Middle frontal gyrus (tissue), 1 donor: ENCODE data around the gene KDM6A.
"Not testable (repeated sequence)": the region's sequence is repeated elsewhere in the genome, so short reads cannot be mapped to it uniquely, and the experiment has no call there.

ENCODE experiments used
- DNase-seq: peaks from one replicate; pipeline ENCODE4 v3.0.0-alpha.2; 2015; ENCODE audit warnings: low spot score; ENCODE audit errors: extremely low spot score

Gene KDM6A

GRCh38 chrX:44889824-44890223 lies 16.8 kb downstream of the KDM6A start:
- DNase-seq = no peak

- DNase-seq = no peak
Observed at GRCh38 chrX:44890247-44890646, 17.3 kb downstream of the KDM6A start.

- not testable (repeated sequence) for DNase-seq
Observed at GRCh38 chrX:44890687-44891086, 17.7 kb downstream of the KDM6A start.

- no peak for DNase-seq
Observed at GRCh38 chrX:44891642-44892041, 18.7 kb downstream of the KDM6A start.

GRCh38 chrX:44896876-44897186 lies 23.8 kb downstream of the KDM6A start:
- DNase-seq = no peak

- DNase-seq = no peak
Observed at GRCh38 chrX:44897539-44897938, 24.6 kb downstream of the KDM6A start.

GRCh38 chrX:44898411-44899221 lies 25.6 kb downstream of the KDM6A start:
- DNase-seq = no peak

- no peak for DNase-seq
Observed at GRCh38 chrX:44899946-44900345, 27.0 kb downstream of the KDM6A start.

GRCh38 chrX:44903107-44903506 lies 30.1 kb downstream of the KDM6A start:
- DNase-seq = no peak

- DNase-seq = no peak
Observed at GRCh38 chrX:44903830-44904530, 31.0 kb downstream of the KDM6A start.

- no peak for DNase-seq
Observed at GRCh38 chrX:44904542-44905115, 31.6 kb downstream of the KDM6A start.

GRCh38 chrX:44906041-44906440 lies 33.1 kb downstream of the KDM6A start:
- no peak for DNase-seq

GRCh38 chrX:44906542-44906941 lies 33.6 kb downstream of the KDM6A start:
- DNase-seq = no peak

- DNase-seq = no peak
Observed at GRCh38 chrX:44908153-44908552, 35.2 kb downstream of the KDM6A start.

GRCh38 chrX:44908827-44909226 lies 35.8 kb downstream of the KDM6A start:
- DNase-seq = no peak

- not testable (repeated sequence) for DNase-seq
Observed at GRCh38 chrX:44910508-44910907, 37.5 kb downstream of the KDM6A start.

GRCh38 chrX:44911074-44911600 lies 38.1 kb downstream of the KDM6A start:
- DNase-seq = not testable (repeated sequence)

GRCh38 chrX:44913656-44914531 lies 40.9 kb downstream of the KDM6A start:
- DNase-seq = no peak

GRCh38 chrX:44914532-44915198 lies 41.7 kb downstream of the KDM6A start:
- DNase-seq = no peak

- DNase-seq = no peak
Observed at GRCh38 chrX:44915361-44915868, 42.4 kb downstream of the KDM6A start.

GRCh38 chrX:44918722-44919121 lies 45.7 kb downstream of the KDM6A start:
- DNase-seq = no peak
